HepG2 (cell line): ENCODE data around the gene OVCA2. TPM values are rescaled to one million over a fixed set of nuclear protein-coding genes. Genes with fewer than 3 reads are reported as not detected.
A peak's percentile ranks its signal among the peaks of the same experiment; 100 is the strongest.

Source experiments
- HNRNPUL1 ChIP-seq: fragments of 200-400 bp; formaldehyde crosslinking; IDR thresholded peaks from 2 replicates; pipeline ENCODE4 v1.6.1; 2017; ENCODE audit warnings: low read depth, mild to moderate bottlenecking, low read length, moderate library complexity
- MIER2 ChIP-seq: IDR thresholded peaks from 2 replicates; pipeline ENCODE4 v1.6.1; 2016; ENCODE audit warnings: missing biosample characterization, missing genetic modification reagents
- NAIF1 ChIP-seq: sonication (generic); formaldehyde crosslinking; IDR thresholded peaks from 2 replicates; pipeline ENCODE4 v1.5.0; 2020; ENCODE audit warnings: mild to moderate bottlenecking, missing genetic modification reagents, borderline replicate concordance
- RBM22 ChIP-seq: fragments of 200-400 bp; formaldehyde crosslinking; optimal IDR thresholded peaks from 2 replicates; pipeline ENCODE3; 2017; ENCODE audit warnings: mild to moderate bottlenecking, low read length, moderate library complexity
- SOX5 ChIP-seq: IDR thresholded peaks from 2 replicates; pipeline ENCODE4 v1.6.1; 2016; ENCODE audit warnings: borderline replicate concordance
- ZBTB26 ChIP-seq: IDR thresholded peaks from 2 replicates; pipeline ENCODE4 v1.6.1; 2016; ENCODE audit warnings: missing compliant biosample characterization, missing genetic modification reagents, borderline replicate concordance
- ZNF317 ChIP-seq: sonication (generic); formaldehyde crosslinking; IDR thresholded peaks from 2 replicates; pipeline ENCODE4 v1.5.0; 2020; ENCODE audit warnings: mild to moderate bottlenecking, missing genetic modification reagents
- ZNF501 ChIP-seq: sonication (generic); formaldehyde crosslinking; IDR thresholded peaks from 2 replicates; pipeline ENCODE4 v1.5.1; 2020; ENCODE audit warnings: mild to moderate bottlenecking, moderate library complexity, missing genetic modification reagents
- ZNF512 ChIP-seq: sonication (generic); formaldehyde crosslinking; IDR thresholded peaks from 2 replicates; pipeline ENCODE4 v1.4.0; 2020; ENCODE audit warnings: mild to moderate bottlenecking, missing genetic modification reagents
- ZNF550 ChIP-seq: sonication (generic); formaldehyde crosslinking; IDR thresholded peaks from 2 replicates; pipeline ENCODE4 v1.4.0; 2020; ENCODE audit warnings: mild to moderate bottlenecking, missing genetic modification reagents, borderline replicate concordance
- ZNF598 ChIP-seq: sonication (generic); formaldehyde crosslinking; IDR thresholded peaks from 2 replicates; pipeline ENCODE4 v1.5.1; 2020; ENCODE audit warnings: mild to moderate bottlenecking, missing genetic modification reagents, borderline replicate concordance
- ZNF800 ChIP-seq: sonication (generic); formaldehyde crosslinking; IDR thresholded peaks from 2 replicates; pipeline ENCODE4 v1.4.0; 2020; ENCODE audit warnings: missing genetic modification reagents
- polyA plus RNA-seq, 8 experiments: library from polyadenylated mRNA; depleted of rRNA in 3 of 8; stranded (reverse) in 7 of 8; unstranded in 1 of 8; fragments of >200 nt; fragmentation: Illumina TruSeq in 4 of 8; extraction: Trizol in 4 of 8; gene quantifications; 2 replicates each; pipeline versions ENCODE4 v1.2.1 to v1.2.3, GENCODE V29; 2011 to 2016; ENCODE audit warnings: low read depth in 4 of 8, missing spikeins in 1 of 8, mixed read lengths in 1 of 8; ENCODE audit not compliant: insufficient read depth in 1 of 8
- total RNA-seq, 5 experiments: library from RNA; depleted of rRNA; stranded (reverse); fragments of >200 nt; fragmentation: Illumina TruSeq; extraction: Trizol; gene quantifications; 2 replicates each; pipeline ENCODE4 v1.2.3, GENCODE V29; 2016; ENCODE audit warnings: low read depth in 1 of 5
- TF ChIP-seq, protein P1 (sequence below): sonication (generic); formaldehyde crosslinking; IDR thresholded peaks from 2 replicates; pipeline ENCODE4 v1.5.1; 2020; ENCODE audit warnings: mild to moderate bottlenecking, missing genetic modification reagents, borderline replicate concordance
- TF ChIP-seq, protein P2 (sequence below): sonication (generic); formaldehyde crosslinking; IDR thresholded peaks from 2 replicates; pipeline ENCODE4 v1.4.0; 2020; ENCODE audit warnings: missing genetic modification reagents

OVCA2 gene
- total and polyA plus RNA-seq, 2 of the 13 experiments (the other 11 are each of a cell fraction or from before 2014, with no cell fraction given) = 23.7 to 28.2 TPM

DNA sequence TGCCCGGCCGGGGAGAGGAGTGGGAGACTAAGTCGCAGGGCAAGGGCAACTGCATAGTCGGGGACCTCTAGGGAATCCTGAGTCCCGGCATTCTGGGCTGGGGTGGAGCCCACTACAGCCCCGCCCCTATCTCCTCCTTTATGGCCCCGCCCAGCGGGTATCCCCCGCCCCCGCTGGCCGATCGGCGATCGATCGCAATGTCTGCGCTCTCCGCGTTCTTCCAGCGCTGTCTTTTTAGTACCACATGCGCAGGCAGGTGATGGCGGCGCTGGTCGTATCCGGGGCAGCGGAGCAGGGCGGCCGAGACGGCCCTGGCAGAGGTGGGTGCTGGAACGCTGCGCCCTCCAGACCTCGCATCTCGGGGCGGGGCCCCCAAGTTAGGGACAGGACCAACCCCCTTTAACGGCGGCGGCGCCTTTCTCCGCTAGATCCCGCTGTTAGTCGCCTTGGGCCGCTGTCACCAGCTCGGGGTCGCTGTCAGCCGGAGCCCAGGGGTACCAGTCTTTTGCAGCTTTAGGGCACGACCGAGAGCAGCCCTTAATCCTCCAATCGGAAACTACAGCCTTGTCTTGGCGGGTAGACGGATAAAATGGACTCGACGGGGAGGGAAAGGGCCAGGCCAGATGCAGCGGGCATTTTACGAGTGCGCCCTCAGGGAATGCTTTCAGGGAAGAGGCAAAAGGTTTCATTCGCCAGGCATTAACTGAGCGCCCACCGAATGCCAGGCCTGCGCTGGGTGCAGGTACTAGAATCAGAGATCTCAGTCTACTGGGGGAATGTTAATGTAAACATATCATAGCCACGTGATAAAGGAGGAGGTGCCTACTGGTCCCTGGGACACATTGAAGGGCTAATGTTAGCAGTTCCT, 11.7 kb upstream of the OVCA2 start, which contains the start of gene DPH1 (continued):
- TF ChIP-seq RBM22 (no peak), ZNF550 (0 out of 2 replicates have a peak, but pooled peaks have one; percentile 33), ZNF512 (CRISPR knock-in tag) (no peak), ZNF501 (peak; percentile 94), ZNF317 (peak; percentile 56; the same call in 1 of the 2 replicates), MIER2 (CRISPR knock-in tag) (peak; percentile 55; the same call in 1 of the 2 replicates), ZBTB26 (CRISPR knock-in tag) (no peak), HNRNPUL1 (no peak), ZNF598 (CRISPR knock-in tag) (peak; percentile 66; the same call in 1 of the 2 replicates), NAIF1 (CRISPR knock-in tag) (peak; percentile 85), ZNF800 (CRISPR knock-in tag) (no peak), SOX5 (CRISPR knock-in tag) (peak; percentile 49; the same call in 1 of the 2 replicates)
- TF ChIP-seq, protein P1, sequence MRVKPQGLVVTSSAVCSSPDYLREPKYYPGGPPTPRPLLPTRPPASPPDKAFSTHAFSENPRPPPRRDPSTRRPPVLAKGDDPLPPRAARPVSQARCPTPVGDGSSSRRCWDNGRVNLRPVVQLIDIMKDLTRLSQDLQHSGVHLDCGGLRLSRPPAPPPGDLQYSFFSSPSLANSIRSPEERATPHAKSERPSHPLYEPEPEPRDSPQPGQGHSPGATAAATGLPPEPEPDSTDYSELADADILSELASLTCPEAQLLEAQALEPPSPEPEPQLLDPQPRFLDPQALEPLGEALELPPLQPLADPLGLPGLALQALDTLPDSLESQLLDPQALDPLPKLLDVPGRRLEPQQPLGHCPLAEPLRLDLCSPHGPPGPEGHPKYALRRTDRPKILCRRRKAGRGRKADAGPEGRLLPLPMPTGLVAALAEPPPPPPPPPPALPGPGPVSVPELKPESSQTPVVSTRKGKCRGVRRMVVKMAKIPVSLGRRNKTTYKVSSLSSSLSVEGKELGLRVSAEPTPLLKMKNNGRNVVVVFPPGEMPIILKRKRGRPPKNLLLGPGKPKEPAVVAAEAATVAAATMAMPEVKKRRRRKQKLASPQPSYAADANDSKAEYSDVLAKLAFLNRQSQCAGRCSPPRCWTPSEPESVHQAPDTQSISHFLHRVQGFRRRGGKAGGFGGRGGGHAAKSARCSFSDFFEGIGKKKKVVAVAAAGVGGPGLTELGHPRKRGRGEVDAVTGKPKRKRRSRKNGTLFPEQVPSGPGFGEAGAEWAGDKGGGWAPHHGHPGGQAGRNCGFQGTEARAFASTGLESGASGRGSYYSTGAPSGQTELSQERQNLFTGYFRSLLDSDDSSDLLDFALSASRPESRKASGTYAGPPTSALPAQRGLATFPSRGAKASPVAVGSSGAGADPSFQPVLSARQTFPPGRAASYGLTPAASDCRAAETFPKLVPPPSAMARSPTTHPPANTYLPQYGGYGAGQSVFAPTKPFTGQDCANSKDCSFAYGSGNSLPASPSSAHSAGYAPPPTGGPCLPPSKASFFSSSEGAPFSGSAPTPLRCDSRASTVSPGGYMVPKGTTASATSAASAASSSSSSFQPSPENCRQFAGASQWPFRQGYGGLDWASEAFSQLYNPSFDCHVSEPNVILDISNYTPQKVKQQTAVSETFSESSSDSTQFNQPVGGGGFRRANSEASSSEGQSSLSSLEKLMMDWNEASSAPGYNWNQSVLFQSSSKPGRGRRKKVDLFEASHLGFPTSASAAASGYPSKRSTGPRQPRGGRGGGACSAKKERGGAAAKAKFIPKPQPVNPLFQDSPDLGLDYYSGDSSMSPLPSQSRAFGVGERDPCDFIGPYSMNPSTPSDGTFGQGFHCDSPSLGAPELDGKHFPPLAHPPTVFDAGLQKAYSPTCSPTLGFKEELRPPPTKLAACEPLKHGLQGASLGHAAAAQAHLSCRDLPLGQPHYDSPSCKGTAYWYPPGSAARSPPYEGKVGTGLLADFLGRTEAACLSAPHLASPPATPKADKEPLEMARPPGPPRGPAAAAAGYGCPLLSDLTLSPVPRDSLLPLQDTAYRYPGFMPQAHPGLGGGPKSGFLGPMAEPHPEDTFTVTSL = no peak
- TF ChIP-seq, protein P2, sequence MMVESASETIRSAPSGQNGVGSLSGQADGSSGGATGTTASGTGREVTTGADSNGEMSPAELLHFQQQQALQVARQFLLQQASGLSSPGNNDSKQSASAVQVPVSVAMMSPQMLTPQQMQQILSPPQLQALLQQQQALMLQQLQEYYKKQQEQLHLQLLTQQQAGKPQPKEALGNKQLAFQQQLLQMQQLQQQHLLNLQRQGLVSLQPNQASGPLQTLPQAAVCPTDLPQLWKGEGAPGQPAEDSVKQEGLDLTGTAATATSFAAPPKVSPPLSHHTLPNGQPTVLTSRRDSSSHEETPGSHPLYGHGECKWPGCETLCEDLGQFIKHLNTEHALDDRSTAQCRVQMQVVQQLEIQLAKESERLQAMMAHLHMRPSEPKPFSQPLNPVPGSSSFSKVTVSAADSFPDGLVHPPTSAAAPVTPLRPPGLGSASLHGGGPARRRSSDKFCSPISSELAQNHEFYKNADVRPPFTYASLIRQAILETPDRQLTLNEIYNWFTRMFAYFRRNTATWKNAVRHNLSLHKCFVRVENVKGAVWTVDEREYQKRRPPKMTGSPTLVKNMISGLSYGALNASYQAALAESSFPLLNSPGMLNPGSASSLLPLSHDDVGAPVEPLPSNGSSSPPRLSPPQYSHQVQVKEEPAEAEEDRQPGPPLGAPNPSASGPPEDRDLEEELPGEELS = peak; percentile 50; the same call in 1 of the 2 replicates
